Left lobe of liver (tissue), 2 donors: ENCODE data around the gene DENND1A. TPM values are rescaled to one million over a fixed set of nuclear protein-coding genes. Genes with fewer than 3 reads are reported as not detected.

Experiments used
- ATAC-seq: fragments of 200-7000 bp; cut with Tn5 transposase; one replicate; pipeline ENCODE4 v1.9.1; 2020; ENCODE audit warnings: mild to moderate bottlenecking, moderate library complexity
- DNase-seq: peaks from one replicate; pipeline ENCODE4 v3.0.0-alpha.2; 2020; ENCODE audit warnings: low spot score
- total RNA-seq: library from RNA; stranded (reverse); gene quantifications from one replicate; pipeline ENCODE4 v1.2.1, GENCODE V29; 2021
- donor health status: DM: no; HTN: no; CAD: no; lungs with moderate emphysema.
- donor health status: DM: no; HTN: yes; CAD: no.

The DENND1A gene
- total RNA-seq, 1 donor from 2014 or later, result 15.5 TPM

DNA sequence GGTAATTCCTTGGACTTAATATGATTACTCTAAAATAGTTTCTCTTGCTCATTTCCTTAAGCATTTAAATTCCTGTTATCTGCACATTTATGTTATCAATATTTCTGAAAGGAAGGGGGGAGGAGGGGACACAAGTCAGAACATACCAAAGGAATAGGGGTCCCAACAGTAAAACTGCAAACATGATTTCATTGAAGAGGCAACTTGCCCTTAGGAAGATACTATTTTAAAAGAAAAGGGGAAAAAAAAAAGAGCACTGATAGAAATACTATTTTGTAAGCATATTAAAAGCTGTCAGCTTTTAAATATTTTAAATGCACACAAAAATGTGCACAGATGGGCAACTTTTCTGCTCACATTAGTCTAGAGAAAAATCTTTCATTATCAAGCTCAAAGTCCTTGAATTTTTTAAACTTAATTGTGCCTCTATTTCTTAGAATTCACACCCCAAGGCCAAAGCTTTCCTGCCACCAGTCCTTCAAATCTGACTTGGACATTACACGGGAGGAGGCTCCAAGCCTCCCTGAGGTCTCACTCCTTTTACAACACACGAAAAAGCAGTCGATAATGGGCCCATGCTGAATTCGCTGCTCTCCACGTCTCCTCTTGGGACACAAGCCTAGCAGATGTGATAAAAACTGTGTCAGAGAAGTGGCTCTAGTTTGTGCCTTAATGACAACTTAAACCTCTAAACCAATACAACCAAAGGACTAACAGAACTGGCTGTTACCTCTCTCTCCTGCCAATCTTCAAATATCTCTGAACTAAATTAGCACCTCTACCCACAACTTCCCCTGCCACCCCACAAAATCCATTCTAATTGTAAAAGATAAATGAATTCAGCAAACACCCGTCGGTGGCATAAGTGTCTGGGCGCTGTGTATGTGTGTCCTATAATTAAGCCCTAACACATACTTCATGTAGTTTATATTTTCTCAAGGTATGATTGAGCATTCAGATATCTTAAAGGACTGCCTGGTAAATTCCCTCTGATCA lies 154.3 kb downstream of the DENND1A start:
- ATAC-seq (no peak), DNase-seq (no peak)

DNA sequence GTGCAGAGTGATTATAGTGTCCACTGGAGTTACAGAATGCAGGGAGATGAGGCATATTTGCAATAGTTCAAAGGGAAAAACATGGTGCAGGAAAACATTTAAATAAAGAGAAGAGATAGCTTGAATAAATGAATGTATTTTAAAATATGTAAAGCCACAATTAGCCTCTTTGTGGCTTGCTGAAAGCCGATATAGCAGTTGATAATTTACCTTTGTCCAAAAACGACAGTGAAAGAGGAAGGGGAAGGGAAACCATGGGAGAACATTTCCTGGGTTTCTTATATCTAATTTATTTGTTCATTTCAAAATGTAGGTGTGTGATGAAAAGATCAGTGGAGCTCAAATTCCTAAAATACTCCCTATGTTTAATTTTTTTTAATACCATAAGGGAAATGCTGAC lies 156.1 kb downstream of the DENND1A start:
- DNase-seq (no peak), ATAC-seq (no peak)

DNA sequence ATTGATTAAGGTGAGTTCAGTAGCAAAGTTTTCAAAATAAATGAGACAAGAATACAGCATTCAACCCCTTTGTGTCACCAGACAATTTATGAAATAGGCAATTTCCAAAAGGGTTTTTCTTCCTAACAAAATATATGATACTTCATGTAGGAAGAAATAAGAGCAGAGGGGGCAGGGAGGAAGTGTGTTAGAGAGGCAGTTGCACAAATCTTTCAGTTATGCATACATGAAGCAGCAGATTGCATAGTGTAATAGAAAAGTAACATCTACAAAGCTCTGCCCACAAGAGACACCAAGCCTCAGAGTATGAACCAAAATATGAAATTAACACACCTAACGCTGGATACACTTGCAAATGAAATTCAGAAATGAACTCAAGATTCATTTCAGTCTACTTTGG lies 157.0 kb downstream of the DENND1A start:
- ATAC-seq (no peak), DNase-seq (no peak)

DNA sequence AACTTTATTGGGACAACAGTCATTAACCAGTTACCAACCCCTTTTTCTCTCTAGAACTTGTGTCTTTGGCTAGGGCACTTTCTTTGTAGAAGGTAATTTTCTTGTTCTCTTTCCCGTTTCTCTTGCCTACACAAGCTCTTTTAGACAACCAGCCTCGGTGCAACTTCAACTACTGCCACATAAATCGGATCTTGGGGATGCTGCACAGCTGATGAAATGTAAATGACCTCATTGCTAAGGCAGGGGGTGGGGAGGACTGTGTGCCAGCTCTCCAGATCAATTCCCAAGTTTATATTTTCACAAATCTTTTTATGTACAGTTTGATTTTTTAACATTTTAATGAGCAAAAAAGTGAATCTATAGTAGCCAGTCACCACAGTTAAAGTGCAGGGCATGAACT lies 157.6 kb downstream of the DENND1A start:
- DNase-seq (no peak), ATAC-seq (no peak)

DNA sequence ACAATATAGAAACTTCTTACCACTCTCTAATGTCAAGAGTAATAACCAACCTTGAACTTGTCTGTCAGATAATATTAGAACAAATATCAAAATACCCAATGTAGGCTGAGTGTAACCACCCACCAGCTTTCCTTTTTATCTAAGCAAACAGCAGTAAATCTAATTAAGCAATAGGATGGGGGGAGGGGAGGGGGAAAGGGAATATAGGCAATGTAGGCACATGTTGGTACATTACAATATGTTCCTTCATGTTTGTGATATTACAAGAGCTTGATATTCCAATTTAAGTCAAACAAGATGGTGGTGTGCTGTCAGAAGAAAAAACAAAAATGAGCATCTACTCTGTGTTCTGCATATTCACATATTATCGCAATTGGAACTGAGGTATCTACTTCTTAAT lies 158.2 kb downstream of the DENND1A start:
- DNase-seq, result no peak
- no peak for ATAC-seq

DNA sequence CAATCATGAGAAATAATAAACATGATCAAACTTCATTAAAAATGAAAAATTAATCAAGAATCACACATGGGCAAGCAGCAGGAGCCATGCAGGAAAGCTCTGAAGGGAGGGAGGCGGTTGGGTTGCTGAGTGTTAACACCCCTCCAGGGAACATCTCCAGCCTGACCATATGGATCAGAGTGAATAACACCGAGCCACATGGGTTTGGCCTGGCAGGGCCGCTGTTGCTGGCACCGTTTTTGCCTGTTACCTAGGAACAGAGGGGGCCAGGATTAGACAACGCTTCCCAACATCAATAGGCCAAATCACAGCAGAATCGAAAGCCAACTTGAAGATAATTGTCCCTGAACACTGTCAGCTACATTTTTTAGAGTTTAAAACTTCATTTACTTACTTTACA lies 160.2 kb downstream of the DENND1A start:
- ATAC-seq (no peak), DNase-seq (no peak)

DNA sequence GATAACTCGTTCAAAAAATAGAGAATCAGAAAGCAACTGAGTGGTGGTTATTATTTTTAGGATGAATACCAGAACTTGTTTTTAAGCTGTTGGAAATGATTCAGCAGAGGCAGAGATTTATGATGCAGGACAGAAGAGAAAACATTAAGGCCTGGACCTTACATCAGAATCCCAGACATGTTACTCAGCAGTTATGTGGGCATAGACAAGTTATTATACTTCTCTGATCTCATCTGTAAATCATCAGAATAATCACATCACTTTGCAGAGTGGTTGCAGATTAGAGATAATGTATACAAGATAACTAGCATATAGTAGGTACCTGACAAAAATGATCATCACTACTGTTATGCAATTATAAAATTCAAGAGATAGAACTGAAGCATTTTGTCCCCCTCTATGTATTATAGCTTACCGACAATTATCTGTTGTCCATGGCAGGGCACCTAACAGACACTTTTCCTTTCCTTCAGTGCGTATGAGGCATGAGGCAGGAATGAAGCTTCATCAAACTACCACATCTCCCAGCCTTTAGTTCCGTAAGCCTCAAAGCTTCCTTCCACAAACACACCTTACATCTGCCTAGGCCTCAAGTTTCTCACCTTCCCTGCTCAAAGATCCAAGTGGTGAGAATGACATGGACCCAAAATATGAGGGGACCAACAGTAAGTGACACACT lies 165.9 kb downstream of the DENND1A start:
- ATAC-seq (no peak), DNase-seq (no peak)

DNA sequence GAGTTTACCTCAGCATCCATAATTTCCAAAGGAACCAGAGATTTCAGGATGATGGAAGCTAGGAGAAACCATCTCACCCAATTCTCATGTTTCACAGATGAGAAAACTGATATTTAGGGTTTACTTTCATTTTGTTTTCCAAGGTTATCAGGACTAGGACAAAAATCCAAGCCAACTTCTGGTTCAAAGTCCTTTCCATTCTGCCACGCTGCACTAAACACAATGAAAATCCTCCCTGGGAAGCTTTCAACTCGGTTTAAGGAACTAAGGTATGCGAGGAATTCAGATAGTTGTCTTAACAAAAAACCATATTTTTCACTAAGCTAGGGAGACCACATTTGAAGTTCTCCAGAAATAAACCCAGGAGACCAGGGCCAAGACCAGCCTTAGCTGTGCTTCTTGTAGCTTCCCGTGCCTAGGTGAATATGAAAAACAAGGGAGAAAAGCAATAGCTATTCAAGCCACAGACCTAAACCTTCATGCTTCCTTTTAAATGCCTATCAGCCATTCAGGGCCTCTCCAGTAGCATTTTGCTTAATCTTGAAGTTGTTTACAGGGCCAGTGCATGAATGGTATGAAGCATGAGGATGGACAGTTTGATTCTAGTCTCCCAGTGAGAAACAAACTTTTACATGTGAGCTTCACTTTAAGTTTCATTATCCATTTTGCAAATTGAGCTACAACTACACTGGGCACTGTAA lies 167.9 kb downstream of the DENND1A start:
- peak; percentile 70 for ATAC-seq

DNA sequence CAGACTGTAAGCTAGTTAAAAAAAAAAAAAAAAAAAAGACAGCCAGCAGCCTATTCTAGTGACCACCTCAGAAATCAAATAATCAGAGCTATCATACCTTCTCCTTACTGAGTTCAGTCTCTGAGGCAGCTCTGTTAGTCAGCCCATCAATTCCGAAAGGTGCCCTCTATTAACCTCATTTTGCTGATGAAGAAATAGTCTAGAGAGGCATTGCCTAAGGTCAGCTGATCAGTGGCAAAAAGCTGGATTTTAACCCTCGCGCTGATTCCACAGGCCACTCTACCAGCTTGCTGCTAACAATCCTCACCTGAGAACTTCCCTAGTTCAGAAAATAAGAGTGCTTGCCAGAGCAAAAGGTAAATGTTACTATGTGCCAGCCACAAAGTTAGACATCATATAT lies 172.0 kb downstream of the DENND1A start:
- DNase-seq, result peak; percentile 64
- peak; percentile 87 for ATAC-seq

More for the DNA sequence above, 167.9 kb downstream of the DENND1A start:
- no peak for DNase-seq

DNA sequence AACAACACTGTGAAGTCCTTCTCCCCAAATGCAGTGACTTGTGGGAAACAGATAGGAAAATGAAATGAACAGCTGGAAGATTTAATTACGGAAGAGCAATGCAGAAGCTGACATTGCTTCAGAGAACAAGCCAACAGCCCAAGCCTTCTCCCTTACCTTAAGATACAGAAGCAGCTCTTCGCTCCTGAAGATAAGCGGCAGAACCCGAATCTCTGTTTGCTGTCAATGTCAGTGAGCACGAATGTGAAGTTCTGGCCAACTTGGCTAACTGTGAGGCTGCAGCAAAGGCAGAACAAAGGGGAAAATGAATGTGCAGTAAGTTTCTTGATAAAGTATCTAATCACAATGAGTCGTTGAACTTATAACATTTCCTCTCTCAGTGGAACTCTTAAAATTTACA lies 172.4 kb downstream of the DENND1A start:
- peak; percentile 47 for ATAC-seq
- DNase-seq, result no peak

DNA sequence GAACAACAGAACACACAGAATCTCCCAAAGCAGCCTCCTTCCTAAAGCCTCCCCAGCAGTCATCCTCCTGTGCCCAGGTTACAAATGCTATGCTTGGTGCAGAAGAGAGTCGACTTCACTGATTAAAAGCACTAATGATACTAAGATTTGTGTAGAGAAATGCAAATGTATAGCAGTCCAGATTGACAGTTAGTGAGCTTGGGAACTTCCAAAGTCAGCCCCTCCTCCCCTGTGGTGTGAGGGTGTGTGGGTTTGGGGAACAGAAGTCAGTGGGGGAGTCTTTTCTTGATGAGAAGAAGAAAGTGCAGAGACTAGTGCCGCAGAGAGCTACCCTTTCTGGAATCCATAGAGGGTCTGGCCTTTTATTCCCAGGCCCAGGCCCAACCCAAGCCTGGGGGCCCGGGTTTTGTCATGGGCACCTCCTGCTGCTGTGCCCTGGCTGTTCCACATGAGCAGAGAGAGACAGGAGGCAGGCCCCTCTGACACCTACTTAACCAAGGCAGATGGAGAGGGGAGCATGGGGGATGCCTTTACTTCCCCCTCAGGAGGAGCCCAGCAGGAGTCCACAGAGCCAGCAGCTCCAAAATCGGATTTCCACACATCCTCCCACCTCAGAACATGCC lies 173.3 kb downstream of the DENND1A start:
- ATAC-seq (no peak), DNase-seq (no peak)

DNA sequence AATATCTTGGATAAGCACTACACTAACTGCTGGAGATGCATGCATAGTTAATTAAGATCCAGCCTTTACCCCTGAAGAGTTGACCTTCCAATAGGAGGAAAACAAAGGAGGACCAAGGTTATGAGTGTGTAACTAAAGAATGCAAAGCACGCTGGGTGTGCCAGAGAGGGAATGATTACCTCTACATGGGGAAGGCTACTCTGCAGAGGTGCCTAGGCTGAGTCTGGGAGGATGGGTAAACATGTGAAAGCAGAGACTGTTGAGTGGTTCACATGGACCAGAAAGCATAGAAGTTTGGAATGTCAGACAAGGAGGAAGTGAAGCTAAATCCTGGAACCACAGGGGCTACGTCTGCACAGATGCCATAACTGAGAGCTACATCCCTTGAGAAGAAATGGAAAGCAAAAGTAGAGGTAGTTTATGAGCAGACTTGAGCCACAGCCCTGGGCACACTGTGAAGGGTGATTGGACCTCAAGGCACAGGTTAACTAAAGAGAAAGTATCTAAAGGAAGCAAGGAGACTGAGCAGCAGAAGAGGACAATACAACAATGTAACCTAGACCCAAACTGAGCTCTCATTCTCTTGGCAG lies 176.2 kb downstream of the DENND1A start:
- DNase-seq (no peak), ATAC-seq (no peak)

DNA sequence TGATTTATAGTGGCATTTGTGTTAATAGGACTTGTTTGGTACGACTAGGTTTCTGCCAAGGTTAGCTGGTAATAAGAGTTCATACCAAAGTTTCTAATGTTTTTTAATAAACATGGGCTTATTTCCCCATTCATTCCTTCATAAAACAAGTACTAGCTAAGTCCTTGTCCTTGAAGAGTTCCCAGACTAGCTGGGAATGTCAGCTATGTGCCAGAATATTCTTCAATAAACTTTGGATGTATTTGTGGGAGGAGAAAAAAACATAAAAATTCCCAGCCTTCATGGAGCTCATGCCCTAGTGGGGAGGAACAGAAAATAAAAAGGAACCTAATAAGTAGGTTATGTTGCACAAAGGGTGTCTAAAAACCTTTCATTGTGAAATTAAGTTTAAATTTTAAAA lies 176.9 kb downstream of the DENND1A start:
- ATAC-seq (no peak), DNase-seq (no peak)

DNA sequence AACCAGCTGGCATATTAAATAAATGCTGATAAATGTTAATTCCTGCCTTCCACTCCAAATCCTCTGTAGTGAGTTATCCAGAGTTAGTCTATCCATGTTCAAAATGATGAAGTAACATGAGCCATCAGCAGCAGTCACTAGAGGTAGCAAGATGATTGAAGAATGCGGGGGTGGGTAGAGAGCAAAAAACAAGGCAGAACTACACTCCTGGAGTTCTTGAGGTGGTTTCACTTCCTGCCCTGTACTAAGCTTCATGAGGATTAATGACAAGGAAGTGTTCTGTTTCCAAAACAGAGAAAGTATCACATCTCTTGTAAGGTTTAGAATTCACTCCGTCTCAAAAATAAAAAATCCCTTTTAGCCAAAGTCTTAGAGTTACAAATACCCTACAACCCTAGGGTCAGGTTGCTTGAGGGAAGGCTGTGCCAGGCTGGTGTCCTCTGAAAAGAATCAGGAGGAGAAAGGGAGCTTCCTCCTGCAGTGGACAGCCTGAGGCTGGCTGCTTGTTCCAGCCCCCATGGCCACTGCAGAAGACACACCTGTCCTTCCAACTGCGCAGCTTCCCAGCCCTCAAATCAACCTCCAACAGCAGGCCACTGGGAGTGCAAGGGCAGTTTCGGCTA lies 180.2 kb downstream of the DENND1A start:
- ATAC-seq, result no peak
- DNase-seq, result no peak

DNA sequence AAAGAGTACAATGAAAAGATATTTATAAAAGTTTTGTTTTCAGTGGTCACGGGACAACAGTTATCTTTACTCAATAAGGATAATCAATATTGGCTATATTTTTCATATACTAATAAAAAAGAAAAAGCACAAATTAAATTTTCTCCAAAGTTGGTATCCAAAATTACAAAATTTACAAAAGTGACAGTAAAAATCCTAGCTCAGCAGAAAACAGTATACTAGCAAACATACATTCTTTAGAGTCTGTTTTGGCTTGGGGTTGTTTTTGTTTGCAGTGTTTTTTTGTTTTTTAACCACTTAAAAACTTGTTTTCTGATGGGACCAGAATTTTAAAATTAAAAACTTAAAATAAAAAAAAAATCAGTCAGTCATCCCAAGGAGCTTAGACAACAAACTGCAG lies 183.2 kb downstream of the DENND1A start:
- DNase-seq (no peak), ATAC-seq (no peak)

DNA sequence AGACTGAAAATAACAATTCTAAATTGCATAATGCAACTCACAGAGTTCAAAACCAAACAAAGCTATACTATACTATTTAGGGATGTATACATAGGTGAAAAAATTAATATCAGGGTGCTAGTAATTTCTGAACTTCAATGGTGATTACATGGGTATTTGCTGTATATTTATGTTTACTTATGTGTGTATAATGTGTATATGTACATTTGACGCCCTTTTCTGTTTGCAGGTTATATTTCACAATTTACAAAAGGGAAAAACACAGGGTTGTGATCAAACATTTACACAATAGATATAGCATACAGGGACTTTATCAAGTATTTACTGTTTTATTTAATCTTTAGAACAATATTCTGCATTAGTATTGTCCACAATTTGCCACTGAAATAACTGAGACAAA lies 184.0 kb downstream of the DENND1A start:
- no peak for DNase-seq
- no peak for ATAC-seq

DNA sequence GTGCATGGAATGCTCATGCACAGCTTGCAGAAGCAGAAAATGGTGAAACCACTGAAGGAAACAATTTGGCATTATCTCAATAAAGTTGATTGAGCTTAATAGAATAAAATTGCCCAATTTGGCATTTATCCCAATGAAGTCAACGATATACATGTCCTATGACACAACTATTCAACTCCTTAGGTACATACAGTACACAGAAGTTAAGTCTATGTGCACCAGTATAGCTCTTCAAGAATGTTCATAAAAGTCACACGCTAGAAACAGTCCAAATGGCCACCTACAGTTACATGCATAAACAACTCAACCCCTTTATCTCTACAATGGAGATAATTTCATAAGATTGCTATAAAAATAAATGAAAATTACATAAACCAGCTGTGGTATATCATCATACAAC lies 184.5 kb downstream of the DENND1A start:
- ATAC-seq, result no peak
- no peak for DNase-seq

DNA sequence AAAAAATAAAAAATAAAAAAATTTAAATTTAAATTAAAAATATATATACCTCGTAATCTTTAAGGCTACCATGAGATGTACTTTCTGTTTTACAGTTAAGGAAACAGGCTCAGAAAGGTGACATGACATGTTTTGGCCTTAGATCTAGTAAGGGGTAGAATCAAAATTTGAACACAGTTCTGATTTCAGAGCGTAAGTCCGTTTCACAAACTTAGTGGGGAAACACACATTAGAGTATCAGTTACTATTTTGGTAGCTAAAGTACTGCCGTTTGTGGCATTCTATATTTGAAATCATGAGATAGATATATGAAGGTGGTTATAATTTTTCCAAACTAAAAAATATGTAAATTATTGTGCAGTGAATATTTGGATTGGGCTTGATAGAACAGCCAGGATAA lies 186.2 kb downstream of the DENND1A start:
- no peak for DNase-seq
- ATAC-seq, result no peak

DNA sequence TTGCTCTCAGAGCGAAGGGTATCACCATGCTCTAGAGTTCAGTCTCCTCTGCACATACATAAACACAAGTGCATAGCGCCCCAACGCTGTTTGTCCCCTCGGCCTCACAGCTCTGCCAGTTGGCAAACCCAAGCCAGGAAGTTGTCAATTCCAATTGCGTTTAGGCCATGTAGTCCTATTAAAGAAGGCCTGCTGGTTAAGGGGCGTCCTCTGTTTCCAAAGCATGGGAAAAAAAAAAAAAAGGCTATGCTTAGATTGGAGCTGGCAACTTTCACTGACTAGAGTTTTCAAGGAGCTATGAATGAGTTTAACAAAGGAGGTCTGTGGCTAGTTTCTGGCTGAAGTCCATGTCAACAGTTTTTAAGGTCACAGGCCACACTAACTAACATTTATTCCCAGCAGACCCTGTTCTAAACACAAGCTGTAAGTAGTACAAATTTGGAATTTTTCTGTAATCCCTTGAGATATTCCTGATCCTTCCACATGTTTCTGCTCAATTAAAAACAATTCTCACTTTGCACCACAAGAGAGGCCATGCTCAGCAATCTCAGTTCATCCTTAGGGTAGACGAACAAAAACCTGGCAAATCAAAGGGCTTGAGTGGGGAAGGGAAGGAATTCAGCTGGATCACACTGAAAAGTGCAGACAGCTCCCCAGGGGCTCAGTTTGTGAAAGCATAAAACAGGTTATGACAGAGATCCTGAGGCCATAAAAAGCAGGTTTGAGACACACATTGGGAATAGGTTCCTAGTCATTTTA lies 187.7 kb downstream of the DENND1A start:
- ATAC-seq (peak; percentile 72), DNase-seq (peak; percentile 67)

DNA sequence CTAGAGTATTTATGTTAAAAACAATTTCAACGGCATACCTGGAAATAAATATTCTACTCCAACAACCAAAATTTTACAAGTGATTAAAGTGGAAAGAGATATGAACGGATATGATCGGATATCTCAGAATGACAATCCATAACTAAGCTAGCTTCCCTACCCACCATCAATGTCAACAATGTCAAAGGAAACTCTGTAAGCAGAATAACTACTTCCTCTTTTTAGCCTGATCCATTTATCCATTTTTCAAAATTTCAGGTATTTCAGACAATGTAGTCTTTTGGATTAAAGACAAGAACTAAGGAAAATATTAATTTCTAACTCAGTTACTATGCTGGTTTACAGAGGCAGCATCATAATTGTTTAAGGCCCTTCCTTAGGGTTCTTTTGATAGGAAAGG lies 188.7 kb downstream of the DENND1A start:
- no peak for ATAC-seq
- no peak for DNase-seq
